Smooth muscle cell (in vitro differentiated cells): Measurements from ENCODE around the gene LRMDA. TPM values are rescaled to one million over a fixed set of nuclear protein-coding genes. Genes with fewer than 3 reads are reported as not detected.

ENCODE experiments used
- DNase-seq: peaks from one replicate; lab custom pipeline; 2025; ENCODE audit not compliant: unreplicated experiment; lab: John Stamatoyannopoulos, UW
- H2AFZ ChIP-seq: fragments of 200-600 bp; sonication (generic); 2 replicates; pipeline ENCODE4 v1.6.0; 2016; ENCODE audit warnings: antibody characterized with exemption, low read depth, mild to moderate bottlenecking
- H3F3A ChIP-seq: fragments of 200-600 bp; sonication (generic); 2 replicates; pipeline ENCODE4 v1.6.0; 2017; ENCODE audit warnings: antibody characterized with exemption, low read depth
- H3K27ac ChIP-seq: fragments of 200-600 bp; sonication (generic); 2 replicates; pipeline ENCODE4 v1.5.1; 2016; ENCODE audit warnings: low read depth, mild to moderate bottlenecking
- H3K27me3 ChIP-seq: fragments of 200-600 bp; sonication (generic); 2 replicates; pipeline ENCODE4 v1.6.1; 2016; ENCODE audit warnings: low read depth, mild to moderate bottlenecking
- H3K36me3 ChIP-seq: fragments of 200-600 bp; sonication (generic); 2 replicates; pipeline ENCODE4 v1.5.1; 2016; ENCODE audit warnings: low read depth
- H3K4me1 ChIP-seq: fragments of 200-600 bp; sonication (generic); 2 replicates; pipeline ENCODE4 v1.5.1; 2016; ENCODE audit warnings: low read depth
- H3K4me2 ChIP-seq: fragments of 200-600 bp; sonication (generic); 2 replicates; pipeline ENCODE4 v1.6.0; 2016; ENCODE audit warnings: mild to moderate bottlenecking
- H3K4me3 ChIP-seq: fragments of 200-600 bp; sonication (generic); 2 replicates; pipeline ENCODE4 v1.5.1; 2016; ENCODE audit warnings: mild to moderate bottlenecking
- H3K79me2 ChIP-seq: fragments of 200-600 bp; sonication (generic); 2 replicates; pipeline ENCODE4 v1.6.0; 2016; ENCODE audit warnings: low read depth, mild to moderate bottlenecking
- H3K9ac ChIP-seq: fragments of 200-600 bp; sonication (generic); 2 replicates; pipeline ENCODE4 v1.6.0; 2016; ENCODE audit warnings: low read depth
- H3K9me3 ChIP-seq: fragments of 200-600 bp; sonication (generic); replicated peaks from 2 replicates; pipeline ENCODE4 v1.5.1; 2016; ENCODE audit warnings: low read depth
- H4K20me1 ChIP-seq: fragments of 200-600 bp; sonication (generic); 2 replicates; pipeline ENCODE4 v1.6.0; 2016; ENCODE audit warnings: low read depth
- WGBS: methylation state at CpG from one replicate; pipeline ENCODE4 v1.1.7; 2016; ENCODE audit warnings: low lambda C conversion rate; 5-methylcytosine and 5-hydroxymethylcytosine counted together
- polyA plus RNA-seq: library from polyadenylated mRNA; unstranded; fragments of >200 nt; fragmentation: Nextera tagmentation; extraction: Ambion mirVana; gene quantifications from 2 replicates; pipeline ENCODE4 v1.2.1, GENCODE V29; 2016
- total RNA-seq: library from RNA; depleted of rRNA; stranded (reverse); fragments of >200 nt; gene quantifications from 2 replicates; pipeline ENCODE4 v1.2.3, GENCODE V29; 2014
- TF ChIP-seq, protein P1 (sequence below): fragments of 200-600 bp; sonication (generic); IDR thresholded peaks from 2 replicates; pipeline ENCODE4 v1.5.1; 2017; ENCODE audit warnings: borderline replicate concordance, mild to moderate bottlenecking, antibody characterized with exemption; ENCODE audit not compliant: insufficient read depth, poor library complexity, severe bottlenecking

LRMDA gene
- total and polyA plus RNA-seq, 2 experiments from 2014 or later, result 1.5 to 1.6 TPM

DNA sequence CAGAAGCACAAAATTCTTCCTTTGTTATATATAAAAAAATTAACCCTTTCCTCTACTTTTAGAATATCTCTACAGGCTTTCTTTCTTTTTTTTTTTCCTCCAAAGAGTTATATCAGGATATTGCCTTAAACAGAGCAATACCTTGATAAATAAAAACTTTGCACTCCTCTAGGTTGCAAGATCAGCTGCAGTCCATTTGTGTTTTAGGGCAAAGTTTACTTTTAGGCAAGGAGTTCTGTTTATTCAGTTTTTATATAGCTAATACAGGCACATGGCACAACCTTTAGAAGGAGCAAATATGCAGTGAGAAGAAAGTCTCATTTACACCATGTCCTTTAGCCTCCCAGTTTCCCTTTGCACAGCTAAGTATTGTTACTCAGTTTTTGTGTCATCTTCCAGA, 10.3 kb downstream of the LRMDA start:
- TF ChIP-seq, protein P1, sequence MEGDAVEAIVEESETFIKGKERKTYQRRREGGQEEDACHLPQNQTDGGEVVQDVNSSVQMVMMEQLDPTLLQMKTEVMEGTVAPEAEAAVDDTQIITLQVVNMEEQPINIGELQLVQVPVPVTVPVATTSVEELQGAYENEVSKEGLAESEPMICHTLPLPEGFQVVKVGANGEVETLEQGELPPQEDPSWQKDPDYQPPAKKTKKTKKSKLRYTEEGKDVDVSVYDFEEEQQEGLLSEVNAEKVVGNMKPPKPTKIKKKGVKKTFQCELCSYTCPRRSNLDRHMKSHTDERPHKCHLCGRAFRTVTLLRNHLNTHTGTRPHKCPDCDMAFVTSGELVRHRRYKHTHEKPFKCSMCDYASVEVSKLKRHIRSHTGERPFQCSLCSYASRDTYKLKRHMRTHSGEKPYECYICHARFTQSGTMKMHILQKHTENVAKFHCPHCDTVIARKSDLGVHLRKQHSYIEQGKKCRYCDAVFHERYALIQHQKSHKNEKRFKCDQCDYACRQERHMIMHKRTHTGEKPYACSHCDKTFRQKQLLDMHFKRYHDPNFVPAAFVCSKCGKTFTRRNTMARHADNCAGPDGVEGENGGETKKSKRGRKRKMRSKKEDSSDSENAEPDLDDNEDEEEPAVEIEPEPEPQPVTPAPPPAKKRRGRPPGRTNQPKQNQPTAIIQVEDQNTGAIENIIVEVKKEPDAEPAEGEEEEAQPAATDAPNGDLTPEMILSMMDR, result no peak
- no peak overlapping the region for H2AFZ ChIP-seq
- H3K4me2 ChIP-seq, result no peak overlapping the region
- H3K9me3 ChIP-seq, result peaks cover 3% of the 10 kb centered on the region
- no peaks in the 10 kb centered on the region for H4K20me1 ChIP-seq
- H3K9ac ChIP-seq, result no peak overlapping the region
- no peak for DNase-seq
- H3K27ac ChIP-seq, result no peak overlapping the region
- peaks cover 7% of the 10 kb centered on the region for H3K36me3 ChIP-seq
- no peaks in the 10 kb centered on the region for H3K27me3 ChIP-seq
- H3K4me3 ChIP-seq, result no peak overlapping the region
- no peaks in the 10 kb centered on the region for H3K4me1 ChIP-seq
- no peaks in the 10 kb centered on the region for H3K79me2 ChIP-seq
- H3F3A ChIP-seq, result no peaks in the 10 kb centered on the region

DNA sequence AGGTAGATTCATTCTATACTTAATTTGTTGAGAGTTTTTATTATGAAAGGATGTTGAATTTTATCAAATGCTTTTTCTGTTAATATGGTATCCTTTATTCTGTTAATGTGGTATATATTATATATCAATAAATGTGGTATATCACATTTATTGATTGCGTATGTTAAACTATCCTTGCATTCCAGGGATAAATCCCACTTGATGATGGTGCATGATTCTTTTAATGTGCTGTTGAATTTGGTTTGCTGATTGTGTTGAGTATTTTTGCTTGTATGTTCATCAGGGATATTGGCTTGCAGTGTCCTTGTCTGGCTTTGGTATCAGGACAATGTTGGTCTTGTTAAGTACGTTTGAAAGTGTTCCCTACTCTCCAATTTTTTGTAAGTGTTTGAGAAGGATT, 11.9 kb downstream of the LRMDA start:
- no peaks in the 10 kb centered on the region for H4K20me1 ChIP-seq
- H3K27ac ChIP-seq, result no peak overlapping the region
- no peak overlapping the region for H2AFZ ChIP-seq
- no peak overlapping the region for H3K4me2 ChIP-seq
- H3K27me3 ChIP-seq, result no peaks in the 10 kb centered on the region
- H3K4me1 ChIP-seq, result no peaks in the 10 kb centered on the region
- H3K9ac ChIP-seq, result no peak overlapping the region
- TF ChIP-seq, protein P1, result no peak
- peaks cover 7% of the 10 kb centered on the region for H3K36me3 ChIP-seq
- no peaks in the 10 kb centered on the region for H3F3A ChIP-seq
- peaks cover 3% of the 10 kb centered on the region for H3K9me3 ChIP-seq
- H3K79me2 ChIP-seq, result no peaks in the 10 kb centered on the region
- DNase-seq, result no peak
- WGBS, result 95% methylated on average over 2 of the region's 2 CpGs
- H3K4me3 ChIP-seq, result no peak overlapping the region

DNA sequence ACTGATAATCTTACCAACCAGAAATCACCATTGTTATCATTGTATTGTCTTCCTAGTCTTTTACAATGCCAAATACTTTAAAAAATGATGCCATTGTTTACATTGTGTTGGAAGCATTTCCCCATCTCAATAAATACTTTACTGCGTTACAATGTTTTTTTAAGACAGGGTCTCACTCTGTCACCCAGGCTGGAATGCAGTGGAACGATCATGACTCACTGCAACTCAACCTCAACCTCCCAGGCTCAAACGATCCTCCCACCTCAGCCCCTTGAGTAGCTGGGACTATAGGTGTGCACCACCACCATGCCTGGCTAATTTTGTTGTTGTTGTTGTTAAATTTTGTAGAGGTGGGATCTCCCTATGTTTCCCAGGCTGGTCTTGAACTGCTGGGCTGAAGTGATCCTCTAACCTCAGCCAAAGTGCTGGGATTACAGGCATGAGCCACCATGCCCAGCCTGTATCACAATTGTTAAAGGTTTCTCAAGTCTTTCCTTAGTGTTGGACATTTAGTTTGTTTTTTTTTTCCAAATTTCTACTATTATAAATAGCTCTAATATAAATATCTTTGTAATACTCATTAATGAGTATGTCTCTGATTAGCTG, 13.5 kb downstream of the LRMDA start:
- Histone ChIP-seq H3K4me1 (peaks cover 3% of the 10 kb centered on the region), H4K20me1 (no peaks in the 10 kb centered on the region), H3K9me3 (peaks cover 3% of the 10 kb centered on the region), H2AFZ (no peak overlapping the region), H3K4me2 (no peak overlapping the region), H3F3A (no peaks in the 10 kb centered on the region), H3K27me3 (peaks cover 2% of the 10 kb centered on the region), H3K9ac (no peak overlapping the region), H3K79me2 (no peaks in the 10 kb centered on the region), H3K4me3 (no peak overlapping the region), H3K36me3 (peaks cover 7% of the 10 kb centered on the region), H3K27ac (no peak overlapping the region)
- TF ChIP-seq, protein P1, result no peak
- DNase-seq, result no peak
- 58% methylated on average over 3 of the region's 3 CpGs for WGBS

DNA sequence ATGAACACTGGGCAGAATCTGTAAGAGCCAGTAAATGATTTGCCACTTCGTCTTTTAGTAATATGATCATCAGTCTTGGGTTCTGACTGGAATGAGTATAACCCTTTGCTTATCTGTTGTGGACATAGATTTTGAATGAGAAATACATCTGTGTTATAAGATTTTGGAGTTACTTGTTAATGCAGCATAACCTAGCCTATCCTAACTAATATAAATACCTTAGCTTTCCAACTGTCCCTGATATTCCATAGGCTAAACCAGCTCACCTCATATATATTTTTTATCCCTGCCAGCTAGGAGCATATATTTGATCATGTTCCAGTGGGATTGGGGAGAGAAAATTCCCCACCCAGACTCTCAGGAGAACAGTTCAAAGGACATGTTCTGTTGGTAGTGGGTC, 15.1 kb downstream of the LRMDA start:
- peaks cover 18% of the 10 kb centered on the region for H3K4me1 ChIP-seq
- peaks cover 18% of the 10 kb centered on the region for H3K27me3 ChIP-seq
- H4K20me1 ChIP-seq, result no peaks in the 10 kb centered on the region
- no peak for DNase-seq
- no peak overlapping the region for H3K4me3 ChIP-seq
- no peak overlapping the region for H3K4me2 ChIP-seq
- no peak overlapping the region for H2AFZ ChIP-seq
- 93% methylated on average over 1 of the region's 1 CpG for WGBS
- H3K27ac ChIP-seq, result no peak overlapping the region
- TF ChIP-seq, protein P1, result no peak
- H3F3A ChIP-seq, result no peaks in the 10 kb centered on the region
- H3K79me2 ChIP-seq, result no peaks in the 10 kb centered on the region
- H3K9me3 ChIP-seq, result peaks cover 3% of the 10 kb centered on the region
- no peak overlapping the region for H3K9ac ChIP-seq
- peaks cover 7% of the 10 kb centered on the region for H3K36me3 ChIP-seq
